Endothelial cell of umbilical vein (primary cell): ENCODE measurements around the gene FSD1L. TPM values are rescaled to one million over a fixed set of nuclear protein-coding genes. Genes with fewer than 3 reads are reported as not detected.

Experiments
- BruUV-seq: library from RNA; stranded (reverse); fragments of 400-500 nt; replicated peaks from 2 replicates; lab custom pipeline; 2021; lab: Mats Ljungman, UMichigan
- CTCF ChIA-PET: fragments of 300-600, 350-600 bp; sonication (Branson Sonifier 250); formaldehyde crosslinking; loops from one replicate; lab custom pipeline; 2021; ENCODE audit warnings: antibody characterized with exemption, inconsistent platforms; lab: Charles Lee
- POLR2A ChIA-PET: fragments of 300-600, 350-600 bp; sonication (Branson Sonifier 250); formaldehyde crosslinking; loops from one replicate; lab custom pipeline; 2021; ENCODE audit warnings: antibody characterized with exemption, inconsistent platforms; lab: Charles Lee
- DNase-seq: peaks from one replicate; pipeline ENCODE4 v3.0.0-alpha.2; 2011; ENCODE audit warnings: low read depth, low spot score
- FAIRE-seq: peaks from 2 replicates; lab custom pipeline; 2011; peaks lifted over from hg19 to GRCh38; lab: Jason Lieb, UNC
- H2AFZ ChIP-seq: 2 replicates; pipeline ENCODE4 v1.6.0; 2012; ENCODE audit warnings: low read depth, low read length, control low read depth, inconsistent platforms
- H3K27ac ChIP-seq: 2 replicates; pipeline ENCODE4 v1.5.1; 2011; ENCODE audit warnings: low read depth, mild to moderate bottlenecking, control low read depth, low read length, moderate library complexity; ENCODE audit not compliant: insufficient read depth
- H3K27me3 ChIP-seq, 2 experiments: 2 replicates each; pipeline versions ENCODE4 v1.6.0 to v1.6.1; 2011; ENCODE audit warnings: low read length in 2 of 2, mixed read lengths in 1 of 2; ENCODE audit not compliant: control insufficient read depth in 2 of 2, insufficient read depth in 2 of 2
- H3K36me3 ChIP-seq, 2 experiments: 2 replicates in 1 of 2; 3 replicates in 1 of 2; pipeline ENCODE4 v1.5.1; 2011; ENCODE audit warnings: low read length in 2 of 2, mild to moderate bottlenecking in 1 of 2, moderate library complexity in 1 of 2; ENCODE audit not compliant: control insufficient read depth in 2 of 2, insufficient read depth in 2 of 2; ENCODE audit errors: extremely low read depth in 1 of 2
- H3K4me1 ChIP-seq: 3 replicates; pipeline ENCODE4 v1.5.1; 2011; ENCODE audit warnings: mild to moderate bottlenecking, low read length; ENCODE audit not compliant: control insufficient read depth, insufficient read depth; ENCODE audit errors: extremely low read depth
- H3K4me2 ChIP-seq: 2 replicates; pipeline ENCODE4 v1.6.1; 2011; ENCODE audit warnings: low read length, control low read depth, mixed read lengths; ENCODE audit not compliant: insufficient read depth
- H3K4me3 ChIP-seq, 3 experiments: fragments of 200-600 bp in 1 of 3; sonication (generic), shearing (Covaris generic) in 1 of 3; replicated peaks in 1 of 3; 2 replicates each; pipeline ENCODE4 v1.5.1; 2011 to 2016; ENCODE audit warnings: control low read depth in 3 of 3, low read length in 3 of 3, mild to moderate bottlenecking in 2 of 3, inconsistent platforms in 1 of 3, low read depth in 1 of 3, moderate library complexity in 1 of 3; ENCODE audit not compliant: insufficient read depth in 1 of 3
- H3K79me2 ChIP-seq: 2 replicates; pipeline ENCODE4 v1.6.0; 2012; ENCODE audit warnings: low read length, inconsistent platforms; ENCODE audit not compliant: control insufficient read depth, insufficient read depth
- H3K9ac ChIP-seq: replicated peaks from 2 replicates; pipeline ENCODE3; 2011; ENCODE audit warnings: low read length, control low read depth; ENCODE audit not compliant: insufficient read depth; ENCODE audit errors: extremely low read depth
- H3K9me1 ChIP-seq: replicated peaks from 3 replicates; pipeline ENCODE4 v1.6.0; 2011; ENCODE audit warnings: mild to moderate bottlenecking, low read length; ENCODE audit not compliant: control insufficient read depth, insufficient read depth; ENCODE audit errors: extremely low read depth
- H3K9me3 ChIP-seq: replicated peaks from 2 replicates; pipeline ENCODE4 v1.5.1; 2012; ENCODE audit warnings: low read length, inconsistent platforms; ENCODE audit not compliant: control insufficient read depth, insufficient read depth
- H4K20me1 ChIP-seq: replicated peaks from 2 replicates; pipeline ENCODE3; 2011; ENCODE audit warnings: mild to moderate bottlenecking, low read length; ENCODE audit not compliant: control insufficient read depth, insufficient read depth; ENCODE audit errors: extremely low read depth
- EZH2 ChIP-seq: IDR thresholded peaks from 2 replicates; pipeline ENCODE4 v1.6.1; 2012; ENCODE audit warnings: borderline replicate concordance, low read depth, mild to moderate bottlenecking, moderate library complexity, low read length, inconsistent platforms; ENCODE audit not compliant: severe bottlenecking
- FOS ChIP-seq: IDR thresholded peaks from 2 replicates; pipeline ENCODE4 v1.6.1; 2011; ENCODE audit warnings: mild to moderate bottlenecking, low read length, moderate library complexity, borderline replicate concordance; ENCODE audit not compliant: insufficient read depth
- GATA2 ChIP-seq: IDR thresholded peaks from 2 replicates; pipeline ENCODE4 v1.7.0; 2011; ENCODE audit warnings: low read depth, mild to moderate bottlenecking, moderate library complexity, mixed read lengths, low read length; ENCODE audit not compliant: insufficient read length, insufficient read depth
- JUN ChIP-seq: IDR thresholded peaks from 2 replicates; pipeline ENCODE4 v1.6.1; 2011; ENCODE audit warnings: borderline replicate concordance, low read depth; ENCODE audit not compliant: insufficient read length, insufficient read depth
- MYC ChIP-seq: IDR thresholded peaks from one replicate; pipeline ENCODE4 v1.6.1; 2011; ENCODE audit warnings: mild to moderate bottlenecking, low read depth, low read length
- POLR2A ChIP-seq: IDR thresholded peaks from 2 replicates; pipeline ENCODE4 v1.6.1; 2012; ENCODE audit warnings: low read depth, mild to moderate bottlenecking, control low read depth, low read length
- POLR2AphosphoS5 ChIP-seq: IDR thresholded peaks from 2 replicates; pipeline ENCODE4 v1.6.1; 2012; ENCODE audit warnings: low read depth, mild to moderate bottlenecking, control low read depth, low read length, moderate library complexity; ENCODE audit not compliant: insufficient read depth
- dilution Hi-C: fragments of 300-500 bp; cut with MboI; formaldehyde crosslinking; loops from one replicate; pipeline ENCODE4 v1.15.0; 2019; ENCODE audit warnings: low sequenced_read_pairs; ENCODE audit not compliant: extremely low pct_ligation_motif_present
- intact Hi-C: fragments of 100-400 bp; cut with micrococcal nuclease; formaldehyde crosslinking; loops from one replicate; pipeline ENCODE4 v1.10.0; 2022
- polyA plus RNA-seq, 4 experiments: library from polyadenylated mRNA; depleted of rRNA in 3 of 4; stranded (reverse) in 3 of 4; unstranded in 1 of 4; fragments of >200 nt; gene quantifications; 2 replicates each; pipeline versions ENCODE4 v1.2.1 to v1.2.3, GENCODE V29; 2011 to 2012; ENCODE audit warnings: missing spikeins in 1 of 4
- total RNA-seq: library from RNA; stranded (reverse); gene quantifications from 2 replicates; pipeline ENCODE4 v1.2.3, GENCODE V29; 2021
- TF ChIP-seq, protein P1 (sequence below): IDR thresholded peaks from 2 replicates; pipeline ENCODE4 v1.6.1; 2011; ENCODE audit not compliant: insufficient read depth, insufficient read length
- TF ChIP-seq, protein P2 (sequence below), 2 donors: IDR thresholded peaks; 1 replicate in 1 of 2; 2 replicates in 1 of 2; pipeline ENCODE4 v1.5.1; 2011; ENCODE audit warnings: low read length in 2 of 2, mild to moderate bottlenecking in 2 of 2, moderate library complexity in 2 of 2, control low read depth in 1 of 2, inconsistent platforms in 1 of 2, low read depth in 1 of 2; ENCODE audit not compliant: insufficient read depth in 1 of 2; ENCODE audit errors: extremely low read depth in 1 of 2

Gene FSD1L
- total and polyA plus RNA-seq, 2 donors (not counting 3 experiments of a cell fraction or from before 2014, with no cell fraction given) = 0.69 to 8.5 TPM

DNA sequence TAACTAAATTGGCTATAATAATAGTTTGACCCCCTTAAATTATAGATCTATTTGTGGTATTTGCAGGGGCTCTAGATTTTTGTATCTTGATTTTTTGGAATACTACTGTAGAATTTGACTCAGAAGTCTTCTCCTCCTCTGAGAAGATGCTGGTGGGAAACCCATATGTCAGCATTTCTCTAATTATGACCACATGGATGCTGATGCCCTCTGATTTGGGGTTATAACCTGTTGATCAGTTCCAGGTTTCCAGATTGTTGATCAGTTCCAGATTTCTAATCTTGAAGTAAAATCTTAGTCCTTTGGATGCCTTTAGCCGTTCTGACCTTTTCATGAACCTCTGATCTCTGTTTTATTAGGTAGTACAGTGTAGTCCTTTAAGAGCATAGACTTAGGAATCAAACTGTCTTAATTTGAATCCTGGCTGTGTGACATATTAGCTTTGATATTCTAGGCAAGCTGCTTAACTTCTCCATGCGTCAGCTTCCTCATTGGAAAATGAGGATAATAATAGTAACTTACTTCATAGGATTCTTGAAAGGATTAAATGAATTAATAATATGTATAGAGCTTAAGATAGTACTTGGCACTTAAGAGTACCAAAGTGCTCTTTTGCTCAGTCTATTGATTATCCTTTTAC is 8.1 kb downstream of the FSD1L start:
- POLR2A ChIA-PET = no interaction called here

More for the DNA sequence above, 8.1 kb downstream of the FSD1L start:
- Histone ChIP-seq H3K4me1 (peaks cover 3% of the 10 kb centered on the region), H3K27me3 (no peaks in the 10 kb centered on the region), H4K20me1 (no peaks in the 10 kb centered on the region), H3K9me3 (no peaks in the 10 kb centered on the region), H3K9me1 (no peaks in the 10 kb centered on the region), H2AFZ (no peak overlapping the region), H3K4me3 (no peak overlapping the region), H3K36me3 (no peaks in the 10 kb centered on the region), H3K27ac (no peak overlapping the region), H3K79me2 (peaks cover 87% of the 10 kb centered on the region), H3K4me2 (no peak overlapping the region), H3K9ac (no peak overlapping the region)
- CTCF ChIA-PET = no interaction called here
- TF ChIP-seq JUN = no peak
- TF ChIP-seq POLR2AphosphoS5 = no peak
- no peak for TF ChIP-seq FOS
- no peak for TF ChIP-seq MYC
- TF ChIP-seq GATA2 = no peak
- no peak for TF ChIP-seq POLR2A
- TF ChIP-seq EZH2 = no peak
- TF ChIP-seq, protein P1, sequence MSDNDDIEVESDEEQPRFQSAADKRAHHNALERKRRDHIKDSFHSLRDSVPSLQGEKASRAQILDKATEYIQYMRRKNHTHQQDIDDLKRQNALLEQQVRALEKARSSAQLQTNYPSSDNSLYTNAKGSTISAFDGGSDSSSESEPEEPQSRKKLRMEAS = no peak
- TF ChIP-seq, protein P2, sequence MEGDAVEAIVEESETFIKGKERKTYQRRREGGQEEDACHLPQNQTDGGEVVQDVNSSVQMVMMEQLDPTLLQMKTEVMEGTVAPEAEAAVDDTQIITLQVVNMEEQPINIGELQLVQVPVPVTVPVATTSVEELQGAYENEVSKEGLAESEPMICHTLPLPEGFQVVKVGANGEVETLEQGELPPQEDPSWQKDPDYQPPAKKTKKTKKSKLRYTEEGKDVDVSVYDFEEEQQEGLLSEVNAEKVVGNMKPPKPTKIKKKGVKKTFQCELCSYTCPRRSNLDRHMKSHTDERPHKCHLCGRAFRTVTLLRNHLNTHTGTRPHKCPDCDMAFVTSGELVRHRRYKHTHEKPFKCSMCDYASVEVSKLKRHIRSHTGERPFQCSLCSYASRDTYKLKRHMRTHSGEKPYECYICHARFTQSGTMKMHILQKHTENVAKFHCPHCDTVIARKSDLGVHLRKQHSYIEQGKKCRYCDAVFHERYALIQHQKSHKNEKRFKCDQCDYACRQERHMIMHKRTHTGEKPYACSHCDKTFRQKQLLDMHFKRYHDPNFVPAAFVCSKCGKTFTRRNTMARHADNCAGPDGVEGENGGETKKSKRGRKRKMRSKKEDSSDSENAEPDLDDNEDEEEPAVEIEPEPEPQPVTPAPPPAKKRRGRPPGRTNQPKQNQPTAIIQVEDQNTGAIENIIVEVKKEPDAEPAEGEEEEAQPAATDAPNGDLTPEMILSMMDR (IDR thresholded peaks at IDR 0.05; ENCODE audit: extremely low read depth in 1 of 2, insufficient read depth in 1 of 2, low read depth in 1 of 2, low read length in 2 of 2) = no peak
- BruUV-seq = no TSS peak
- intact Hi-C loops = no loop called here
- no peak for DNase-seq
- dilution Hi-C loops = no loop called here
- no peak for FAIRE-seq
